GM21619 (cell line): ENCODE measurements around the gene HDAC5.
"Not testable (repeated sequence)": the region's sequence is repeated elsewhere in the genome, so short reads cannot be mapped to it uniquely, and the experiment has no call there.

ENCODE experiments used
- ATAC-seq: cut with Tn5 transposase; IDR thresholded peaks from one replicate; pipeline ENCODE4 v1.9.1; 2021; ENCODE audit not compliant: unreplicated experiment

Gene HDAC5

GRCh38 chr17:44133918-44134476, 10.6 kb upstream of the HDAC5 start:
- no peak for ATAC-seq

- ATAC-seq, result no peak
Observed at GRCh38 chr17:44132275-44132821, 8.9 kb upstream of the HDAC5 start.

- not testable (repeated sequence) for ATAC-seq
Observed at GRCh38 chr17:44131372-44131771, 7.9 kb upstream of the HDAC5 start.

GRCh38 chr17:44130693-44131349, 7.4 kb upstream of the HDAC5 start:
- no peak for ATAC-seq

GRCh38 chr17:44128383-44128782, 4.9 kb upstream of the HDAC5 start:
- no peak for ATAC-seq

GRCh38 chr17:44124118-44124438, 637 bp upstream of the HDAC5 start:
- ATAC-seq, result peak; percentile 7

- ATAC-seq, result peak; percentile 24
Observed at GRCh38 chr17:44122816-44123355, 555 bp downstream of the HDAC5 start.

GRCh38 chr17:44121997-44122815, 1.2 kb downstream of the HDAC5 start:
- no peak for ATAC-seq

GRCh38 chr17:44120851-44121605, 2.4 kb downstream of the HDAC5 start:
- no peak for ATAC-seq

GRCh38 chr17:44120281-44120680, 3.2 kb downstream of the HDAC5 start:
- not testable (repeated sequence) for ATAC-seq

GRCh38 chr17:44119798-44120197, 3.6 kb downstream of the HDAC5 start:
- ATAC-seq, result no peak

- no peak for ATAC-seq
Observed at GRCh38 chr17:44119062-44119461, 4.4 kb downstream of the HDAC5 start.

GRCh38 chr17:44118427-44119050, 4.9 kb downstream of the HDAC5 start:
- ATAC-seq, result no peak

GRCh38 chr17:44117351-44117750, 6.1 kb downstream of the HDAC5 start:
- ATAC-seq, result no peak

- no peak for ATAC-seq
Observed at GRCh38 chr17:44115585-44116415, 7.6 kb downstream of the HDAC5 start.

- ATAC-seq, result no peak
Observed at GRCh38 chr17:44113868-44114840, 9.3 kb downstream of the HDAC5 start.

GRCh38 chr17:44113382-44113781, 10.1 kb downstream of the HDAC5 start:
- no peak for ATAC-seq
